H1 (cell line): ENCODE results near the gene NRXN3. TPM values are rescaled to one million over a fixed set of nuclear protein-coding genes. Genes with fewer than 3 reads are reported as not detected.

Experiments used
- CTCF ChIA-PET: fragments of 300-600 bp; sonication (Branson Sonifier 250); formaldehyde crosslinking; loops from one replicate; lab custom pipeline; 2021; ENCODE audit not compliant: partially characterized antibody; lab: Charles Lee
- POLR2A ChIA-PET: fragments of 300-600 bp; sonication (Branson Sonifier 250); formaldehyde crosslinking; loops from one replicate; lab custom pipeline; 2021; ENCODE audit warnings: inconsistent platforms; ENCODE audit not compliant: partially characterized antibody; lab: Charles Lee
- DNase-seq, 2 experiments: peaks; one replicate each; pipeline versions ENCODE4 v3.0.0 to v3.0.0-alpha.2; 2010 to 2022; ENCODE audit warnings: low spot score in 2 of 2, low read depth in 1 of 2, mixed read lengths in 1 of 2
- FAIRE-seq: peaks from 2 replicates; lab custom pipeline; 2011; peaks lifted over from hg19 to GRCh38; lab: Jason Lieb, UNC
- H2AFZ ChIP-seq: 2 replicates; pipeline ENCODE4 v1.8.1; 2012; ENCODE audit warnings: low read length, inconsistent platforms
- H2AK5ac ChIP-seq: 2 replicates; pipeline ENCODE4 v1.6.1; 2013; ENCODE audit warnings: low read depth, low read length
- H2BK120ac ChIP-seq: replicated peaks from 2 replicates; pipeline ENCODE3; 2013; ENCODE audit warnings: low read depth, low read length, inconsistent platforms
- H2BK12ac ChIP-seq: 2 replicates; pipeline ENCODE4 v1.6.1; 2013; ENCODE audit warnings: low read depth, low read length
- H2BK15ac ChIP-seq: 2 replicates; pipeline ENCODE4 v1.6.1; 2013; ENCODE audit warnings: low read length
- H2BK20ac ChIP-seq: 2 replicates; pipeline ENCODE4 v1.6.1; 2013; ENCODE audit warnings: low read length
- H2BK5ac ChIP-seq: 2 replicates; pipeline ENCODE4 v1.6.1; 2013; ENCODE audit warnings: low read depth, low read length
- H3K14ac ChIP-seq: 2 replicates; pipeline ENCODE4 v1.6.1; 2013; ENCODE audit warnings: inconsistent platforms; ENCODE audit not compliant: insufficient read length
- H3K18ac ChIP-seq: 2 replicates; pipeline ENCODE4 v1.6.1; 2013; ENCODE audit warnings: low read length; ENCODE audit errors: extremely low read depth
- H3K23ac ChIP-seq: 2 replicates; pipeline ENCODE4 v1.6.1; 2013; ENCODE audit warnings: inconsistent platforms; ENCODE audit not compliant: insufficient read length
- H3K23me2 ChIP-seq: 2 replicates; pipeline ENCODE4 v1.6.1; 2013; ENCODE audit warnings: low read depth, low read length
- H3K27ac ChIP-seq: 2 replicates; pipeline ENCODE4 v1.6.1; 2011; ENCODE audit warnings: low read depth, low read length, inconsistent platforms
- H3K27me3 ChIP-seq, 4 experiments: replicated peaks in 1 of 4; 1 replicate in 1 of 4; 2 replicates in 3 of 4; pipeline versions ENCODE4 v1.6.1 to v1.8.1; 2011 to 2013; ENCODE audit warnings: low read length in 3 of 4, mild to moderate bottlenecking in 3 of 4, inconsistent platforms in 2 of 4, mixed read lengths in 2 of 4, moderate library complexity in 1 of 4; ENCODE audit not compliant: control insufficient read depth in 3 of 4, insufficient read depth in 3 of 4; ENCODE audit errors: extremely low read depth in 1 of 4
- H3K36me3 ChIP-seq, 4 experiments: 2 replicates each; pipeline versions ENCODE4 v1.6.1 to v1.8.1; 2011 to 2013; ENCODE audit warnings: mild to moderate bottlenecking in 4 of 4, low read length in 3 of 4, moderate library complexity in 2 of 4, control low read depth in 1 of 4, inconsistent platforms in 1 of 4; ENCODE audit not compliant: insufficient read depth in 4 of 4, control insufficient read depth in 2 of 4
- H3K4ac ChIP-seq: replicated peaks from 2 replicates; pipeline ENCODE3; 2013; ENCODE audit warnings: low read length, low read depth, mixed read lengths, inconsistent platforms; ENCODE audit not compliant: insufficient read length
- H3K4me1 ChIP-seq, 4 experiments: replicated peaks in 1 of 4; 1 replicate in 1 of 4; 2 replicates in 3 of 4; pipeline versions ENCODE4 v1.6.1 to v1.8.1; 2011 to 2013; ENCODE audit warnings: low read length in 3 of 4, inconsistent platforms in 2 of 4, mixed read lengths in 1 of 4; ENCODE audit not compliant: insufficient read depth in 4 of 4, control insufficient read depth in 3 of 4
- H3K4me2 ChIP-seq, 2 experiments: 2 replicates each; pipeline versions ENCODE4 v1.6.1 to v1.8.1; 2011 to 2013; ENCODE audit warnings: low read depth in 2 of 2, low read length in 2 of 2, control low read depth in 1 of 2, inconsistent platforms in 1 of 2, mild to moderate bottlenecking in 1 of 2; ENCODE audit not compliant: insufficient read depth in 1 of 2
- H3K4me3 ChIP-seq, 4 experiments: fragments of 200-600, 300-600 bp in 1 of 4; sonication (generic), shearing (Covaris generic), sonication (Bioruptor Twin) in 1 of 4; 2 replicates each; pipeline versions ENCODE4 v1.5.1 to v1.8.1; 2011 to 2016; ENCODE audit warnings: low read length in 4 of 4, low read depth in 3 of 4, control low read depth in 2 of 4, inconsistent platforms in 2 of 4, mild to moderate bottlenecking in 2 of 4, mixed read lengths in 1 of 4, moderate library complexity in 1 of 4; ENCODE audit not compliant: insufficient read depth in 2 of 4; ENCODE audit errors: extremely low read depth in 1 of 4
- H3K56ac ChIP-seq: replicated peaks from 2 replicates; pipeline ENCODE3; 2013; ENCODE audit warnings: low read depth, mild to moderate bottlenecking, mixed read lengths, low read length, inconsistent platforms; ENCODE audit not compliant: insufficient read length
- H3K79me1 ChIP-seq: 2 replicates; pipeline ENCODE4 v1.6.1; 2013; ENCODE audit warnings: low read depth, low read length, control low read depth
- H3K79me2 ChIP-seq, 2 experiments: 2 replicates each; pipeline versions ENCODE4 v1.6.1 to v1.8.1; 2012 to 2013; ENCODE audit warnings: low read length in 2 of 2, mild to moderate bottlenecking in 2 of 2, inconsistent platforms in 1 of 2; ENCODE audit not compliant: insufficient read depth in 2 of 2, control insufficient read depth in 1 of 2
- H3K9ac ChIP-seq, 4 experiments: replicated peaks in 1 of 4; 1 replicate in 1 of 4; 2 replicates in 3 of 4; pipeline versions ENCODE4 v1.6.1 to v1.8.1; 2011 to 2013; ENCODE audit warnings: low read depth in 3 of 4, low read length in 3 of 4, control low read depth in 2 of 4, mild to moderate bottlenecking in 2 of 4, moderate library complexity in 2 of 4, inconsistent platforms in 1 of 4; ENCODE audit errors: extremely low read depth in 1 of 4
- H3K9me3 ChIP-seq, 2 experiments: 2 replicates each; pipeline versions ENCODE4 v1.6.1 to v1.8.1; 2012 to 2013; ENCODE audit warnings: mild to moderate bottlenecking in 2 of 2, moderate library complexity in 2 of 2, control low read depth in 1 of 2, inconsistent platforms in 1 of 2, low read depth in 1 of 2, low read length in 1 of 2, mixed read lengths in 1 of 2; ENCODE audit not compliant: insufficient read depth in 2 of 2
- H4K20me1 ChIP-seq, 2 experiments: replicated peaks in 1 of 2; 2 replicates each; pipeline versions ENCODE3 to v1.8.1; 2011 to 2013; ENCODE audit warnings: inconsistent platforms in 2 of 2, low read length in 2 of 2, mild to moderate bottlenecking in 1 of 2; ENCODE audit not compliant: insufficient read depth in 2 of 2, control insufficient read depth in 1 of 2
- H4K5ac ChIP-seq: 2 replicates; pipeline ENCODE4 v1.6.1; 2013; ENCODE audit warnings: low read length, low read depth, mixed read lengths, inconsistent platforms; ENCODE audit not compliant: insufficient read length
- H4K8ac ChIP-seq: 2 replicates; pipeline ENCODE4 v1.8.0; 2013; ENCODE audit warnings: mild to moderate bottlenecking, moderate library complexity, low read length, inconsistent platforms; ENCODE audit not compliant: insufficient read depth; ENCODE audit errors: extremely low read depth
- H4K91ac ChIP-seq: replicated peaks from 2 replicates; pipeline ENCODE3; 2013; ENCODE audit warnings: low read length, mixed read lengths, inconsistent platforms; ENCODE audit not compliant: insufficient read length
- ATF3 ChIP-seq: IDR thresholded peaks from 2 replicates; pipeline ENCODE4 v1.6.1; 2011; ENCODE audit warnings: low read depth, mild to moderate bottlenecking, low read length; ENCODE audit not compliant: insufficient read depth
- GABPA ChIP-seq: IDR thresholded peaks from 2 replicates; pipeline ENCODE4 v1.6.1; 2011; ENCODE audit warnings: mild to moderate bottlenecking, low read length, moderate library complexity, borderline replicate concordance; ENCODE audit not compliant: insufficient read depth
- JUND ChIP-seq: IDR thresholded peaks from 2 replicates; pipeline ENCODE4 v1.6.1; 2011; ENCODE audit warnings: mild to moderate bottlenecking, improper control_type of control experiment, low read length
- POLR2AphosphoS5 ChIP-seq: IDR thresholded peaks from 2 replicates; pipeline ENCODE4 v1.6.1; 2011; ENCODE audit warnings: low read depth, low read length
- SIX5 ChIP-seq: IDR thresholded peaks from 2 replicates; pipeline ENCODE4 v1.6.1; 2011; ENCODE audit warnings: mild to moderate bottlenecking, low read depth, low read length
- TAF7 ChIP-seq: optimal IDR thresholded peaks from 2 replicates; pipeline ENCODE3; 2011; ENCODE audit warnings: low read depth, mild to moderate bottlenecking, inconsistent platforms, low read length, moderate library complexity, borderline replicate concordance
- WGBS, 2 experiments: shearing (Covaris generic) in 1 of 2; methylation state at CpG; one replicate each; pipeline versions ENCODE4 v1.1.6 to v1.1.7; 2013 to 2015; ENCODE audit warnings: low lambda C conversion rate in 2 of 2, mixed read lengths in 2 of 2, inconsistent platforms in 1 of 2, low coverage in 1 of 2, missing lambda C conversion rate in 1 of 2; ENCODE audit not compliant: insufficient replicate concordance in 2 of 2, insufficient coverage in 1 of 2, insufficient read length in 1 of 2; ENCODE audit errors: extremely low coverage in 1 of 2, missing lambda C conversion rate in 1 of 2; 5-methylcytosine and 5-hydroxymethylcytosine counted together
- polyA plus RNA-seq, 7 experiments: library from polyadenylated mRNA; depleted of rRNA in 3 of 7; stranded (reverse) in 5 of 7; unstranded in 2 of 7; fragments of >200 nt in 5 of 7; fragments of 200-250 nt in 2 of 7; gene quantifications; 1 replicate in 5 of 7; 2 replicates in 1 of 7; 4 replicates in 1 of 7; pipeline versions ENCODE4 v1.2.1 to v1.2.3, GENCODE V29; 2011 to 2013; ENCODE audit warnings: missing spikeins in 2 of 7, mixed read lengths in 2 of 7
- total RNA-seq: library from RNA; stranded (reverse); fragmentation: NEBNext Ultra II Directional; extraction: Animal tissue kit (Norgen Biotek cat#: 25700); gene quantifications from 2 replicates; pipeline ENCODE4 v1.2.1, GENCODE V29; 2021

The NRXN3 gene
- total and polyA plus RNA-seq, 2 of the 8 experiments (the other 6 are each of a cell fraction or from before 2014, with no cell fraction given) = 2.6 to 4.1 TPM

- no peak overlapping the region for H3K14ac ChIP-seq
- no peak overlapping the region for H3K9ac ChIP-seq
- peaks cover 0 to 4% (median 1%) of the 10 kb centered on the region in 4 experiments; a peak in 3 of 7 replicates for H3K4me1 ChIP-seq
- no peak overlapping the region for H2BK5ac ChIP-seq
- DNase-seq = no peak
- no peaks in the 10 kb centered on the region for H3K23me2 ChIP-seq
- H3K18ac ChIP-seq = no peak overlapping the region
- no peak overlapping the region for H3K4me2 ChIP-seq
- WGBS, 2 experiments = 84% methylated on average over 4 of the region's 4 CpGs; no CpG with 5 or more reads in 1 of the 2 experiments
- no peak overlapping the region for H3K4ac ChIP-seq
- no peaks in the 10 kb centered on the region for H3K27me3 ChIP-seq
- no peak overlapping the region for H4K5ac ChIP-seq
- H3K4me3 ChIP-seq = no peak overlapping the region
- no peaks in the 10 kb centered on the region for H3K79me1 ChIP-seq
- no peaks in the 10 kb centered on the region for H3K9me3 ChIP-seq
- no peak overlapping the region for H3K56ac ChIP-seq
- FAIRE-seq = no peak
- no peak overlapping the region for H4K8ac ChIP-seq
- H2BK120ac ChIP-seq = no peak overlapping the region
- no peak overlapping the region for H2BK12ac ChIP-seq
- no peaks in the 10 kb centered on the region for H4K20me1 ChIP-seq
- no peak for TF ChIP-seq ATF3
- TF ChIP-seq SIX5 = no peak
- no peak for TF ChIP-seq JUND
- no peak for TF ChIP-seq GABPA
- TF ChIP-seq TAF7 = no peak
- no peak for TF ChIP-seq POLR2AphosphoS5
- TF ChIP-seq, all 59 proteins: peak for 0
- no peak overlapping the region for H3K23ac ChIP-seq
- H2AK5ac ChIP-seq = no peak overlapping the region
- no peaks in the 10 kb centered on the region for H3K79me2 ChIP-seq
- no peak overlapping the region for H2AFZ ChIP-seq
- H4K91ac ChIP-seq = no peak overlapping the region
- H2BK15ac ChIP-seq = no peak overlapping the region
- ChIA-PET POLR2A (no interaction called here), CTCF (interaction anchor here (1.1 kb wide), 1 partner anchor 9 kb away, joined by 3 read pairs; no protein-coding TSS in a partner anchor)
- H2BK20ac ChIP-seq = no peak overlapping the region
- H3K36me3 ChIP-seq = no peaks in the 10 kb centered on the region
- H3K27ac ChIP-seq = no peak overlapping the region
Observed at GRCh38 chr14:79571366-79571765, 1401.2 kb downstream of the NRXN3 start.
